Measurements from ENCODE around the gene MAMDC2. TPM values are rescaled to one million over a fixed set of nuclear protein-coding genes. Genes with fewer than 3 reads are reported as not detected.
A peak's percentile ranks its signal among the peaks of the same experiment; 100 is the strongest.

The MAMDC2 gene
- total RNA-seq, 1 donor from 2014 or later = 28.7 TPM

DNA sequence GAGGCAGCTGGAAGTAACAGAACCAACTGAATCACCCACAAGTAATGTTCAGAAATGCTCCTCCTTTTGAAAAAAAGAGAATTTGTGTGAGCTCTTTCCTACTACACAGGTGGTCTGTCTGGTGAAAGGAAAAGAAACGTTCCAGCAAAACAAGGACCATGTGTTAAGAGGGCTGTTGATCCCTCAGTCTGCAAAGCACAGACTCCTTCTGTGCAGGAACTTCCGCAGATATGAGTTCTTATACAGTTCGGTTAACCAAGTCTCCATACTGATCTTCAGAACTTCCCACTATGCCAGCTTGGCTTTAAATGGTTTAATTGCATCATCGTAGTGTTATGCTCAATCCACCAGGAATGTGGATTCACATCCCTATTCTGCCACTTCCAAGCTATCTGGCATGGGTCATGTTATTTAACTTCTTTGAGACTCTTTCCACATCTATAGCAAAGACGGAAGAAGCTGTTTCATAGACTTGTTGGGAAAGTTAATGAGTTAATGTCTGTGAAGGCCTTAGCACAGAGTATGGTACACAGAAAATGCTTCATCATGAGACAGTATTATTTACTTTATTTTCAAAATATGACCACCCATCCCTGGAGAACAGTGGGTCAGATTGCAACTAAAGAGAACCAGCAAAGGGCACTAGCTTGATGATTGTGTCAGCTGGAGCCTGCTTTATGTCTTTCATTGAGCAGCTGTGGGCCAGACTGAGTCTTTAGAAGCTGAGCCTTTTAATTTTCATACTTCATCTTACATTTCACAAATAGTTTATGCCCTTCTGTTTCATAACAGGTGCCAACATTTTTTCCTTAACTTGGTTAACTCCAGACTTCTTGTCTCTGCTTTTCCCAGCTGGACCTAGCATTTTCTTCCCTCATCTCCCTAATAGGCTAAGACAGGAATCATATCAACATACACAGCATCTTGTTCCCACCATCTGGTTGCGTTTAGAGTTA is 89.9 kb downstream of the MAMDC2 start:
- no peaks in the 10 kb centered on the region for H3K36me3 ChIP-seq
- TF ChIP-seq EZH2 (IDR thresholded peaks at IDR 0.05) (no peak), EZH2phosphoT487 (IDR thresholded peaks at IDR 0.05) (no peak), CTCF (IDR thresholded peaks at IDR 0.05) (no peak)
- no peaks in the 10 kb centered on the region for H3K9me3 Mint-ChIP-seq
- DNase-seq (ENCODE audit: low spot score) = no peak
- no peaks in the 10 kb centered on the region for H3K27me3 Mint-ChIP-seq (ENCODE audit: insufficient read depth, low read depth)
- no peak overlapping the region for H3K4me3 Mint-ChIP-seq
- H4K20me1 ChIP-seq (ENCODE audit: low read depth) = no peaks in the 10 kb centered on the region
- no peak overlapping the region for H3K27ac ChIP-seq
- H3K4me3 ChIP-seq = no peak overlapping the region
- H3K79me2 ChIP-seq (ENCODE audit: low read depth) = no peaks in the 10 kb centered on the region
- H3F3A ChIP-seq (ENCODE audit: low read depth) = no peaks in the 10 kb centered on the region
- H3K4me1 Mint-ChIP-seq = no peaks in the 10 kb centered on the region
- no peak overlapping the region for H2AFZ ChIP-seq (replicated peaks)
- no peak overlapping the region for H3K4me2 ChIP-seq
- peak overlapping the region; percentile 34 for H3K27ac Mint-ChIP-seq
- H3K36me3 Mint-ChIP-seq = no peaks in the 10 kb centered on the region
- no peaks in the 10 kb centered on the region for H3K27me3 ChIP-seq
- no peak overlapping the region for H3K9ac ChIP-seq
- no peaks in the 10 kb centered on the region for H3K4me1 ChIP-seq
- no peaks in the 10 kb centered on the region for H3K9me3 ChIP-seq (ENCODE audit: low read depth)

DNA sequence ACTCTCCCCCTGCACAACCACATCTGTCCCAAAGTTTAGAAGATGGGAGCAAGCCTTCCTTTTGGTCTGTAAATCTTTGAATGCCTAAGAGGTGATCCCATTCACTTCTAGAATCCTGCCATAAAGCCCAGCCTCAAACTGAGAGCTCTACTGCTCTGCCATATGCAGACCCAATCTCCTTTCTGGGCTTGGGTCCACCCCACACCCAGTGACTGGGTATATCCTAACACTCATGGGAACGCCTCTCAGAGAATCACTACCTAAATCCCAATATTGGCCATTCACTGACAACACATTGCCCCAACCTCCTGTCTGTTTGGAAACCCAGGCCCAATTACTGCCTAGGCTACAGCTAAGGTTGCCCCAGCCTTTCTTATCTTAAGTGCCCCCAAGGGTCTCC is 90.7 kb downstream of the MAMDC2 start:
- H3K27ac Mint-ChIP-seq = peak overlapping the region; percentile 34
- H3K36me3 Mint-ChIP-seq = no peaks in the 10 kb centered on the region
- Histone ChIP-seq H3K9me3 (ENCODE audit: low read depth) (no peaks in the 10 kb centered on the region), H3K27me3 (no peaks in the 10 kb centered on the region), H4K20me1 (ENCODE audit: low read depth) (no peaks in the 10 kb centered on the region), H3K4me2 (no peak overlapping the region), H3K4me3 (no peak overlapping the region), H3K79me2 (ENCODE audit: low read depth) (no peaks in the 10 kb centered on the region), H3K4me1 (no peaks in the 10 kb centered on the region), H3K27ac (no peak overlapping the region), H3F3A (ENCODE audit: low read depth) (no peaks in the 10 kb centered on the region), H3K9ac (no peak overlapping the region), H3K36me3 (no peaks in the 10 kb centered on the region), H2AFZ (replicated peaks) (no peak overlapping the region)
- no peaks in the 10 kb centered on the region for H3K4me1 Mint-ChIP-seq
- TF ChIP-seq CTCF (IDR thresholded peaks at IDR 0.05) (no peak), EZH2phosphoT487 (IDR thresholded peaks at IDR 0.05) (no peak), EZH2 (IDR thresholded peaks at IDR 0.05) (no peak)
- DNase-seq (ENCODE audit: low spot score) = no peak
- no peaks in the 10 kb centered on the region for H3K27me3 Mint-ChIP-seq (ENCODE audit: insufficient read depth, low read depth)
- no peaks in the 10 kb centered on the region for H3K9me3 Mint-ChIP-seq
- H3K4me3 Mint-ChIP-seq = no peak overlapping the region

DNA sequence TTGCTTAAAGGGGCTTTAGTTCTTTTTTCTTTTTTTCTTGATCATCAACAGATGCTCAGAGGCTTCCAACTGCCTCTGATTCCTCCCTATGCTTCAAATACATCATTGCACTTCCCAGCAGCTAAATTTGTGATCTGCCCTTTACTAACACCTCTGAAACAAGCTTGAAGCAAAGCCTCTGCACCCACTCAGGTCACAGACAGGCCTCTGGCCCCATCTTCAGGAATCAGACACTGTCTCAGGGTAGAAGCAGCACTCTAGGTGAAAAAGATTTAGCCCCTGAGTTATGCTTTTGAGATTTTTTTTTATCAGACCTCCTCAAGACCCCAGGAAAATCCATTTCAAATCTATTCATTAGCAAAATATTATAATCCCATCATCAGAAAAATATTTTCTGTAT is 91.5 kb downstream of the MAMDC2 start:
- no peaks in the 10 kb centered on the region for H3F3A ChIP-seq (ENCODE audit: low read depth)
- H4K20me1 ChIP-seq (ENCODE audit: low read depth) = no peaks in the 10 kb centered on the region
- Mint-ChIP-seq H3K36me3 (no peaks in the 10 kb centered on the region), H3K4me3 (no peak overlapping the region), H3K27me3 (ENCODE audit: insufficient read depth, low read depth) (no peaks in the 10 kb centered on the region), H3K9me3 (no peaks in the 10 kb centered on the region), H3K4me1 (no peaks in the 10 kb centered on the region), H3K27ac (no peak overlapping the region)
- no peaks in the 10 kb centered on the region for H3K79me2 ChIP-seq (ENCODE audit: low read depth)
- H3K4me1 ChIP-seq = no peaks in the 10 kb centered on the region
- no peaks in the 10 kb centered on the region for H3K36me3 ChIP-seq
- H3K9ac ChIP-seq = no peak overlapping the region
- DNase-seq (ENCODE audit: low spot score) = no peak
- no peak overlapping the region for H3K4me2 ChIP-seq
- H3K4me3 ChIP-seq = no peak overlapping the region
- H3K27me3 ChIP-seq = no peaks in the 10 kb centered on the region
- no peaks in the 10 kb centered on the region for H3K9me3 ChIP-seq (ENCODE audit: low read depth)
- no peak overlapping the region for H2AFZ ChIP-seq (replicated peaks)
- no peak overlapping the region for H3K27ac ChIP-seq
- TF ChIP-seq CTCF (IDR thresholded peaks at IDR 0.05) = no peak
- TF ChIP-seq EZH2phosphoT487 (IDR thresholded peaks at IDR 0.05) = no peak
- TF ChIP-seq EZH2 (IDR thresholded peaks at IDR 0.05) = no peak
